GM12875 (cell line): ENCODE data around the gene OVOL3.

Source experiments
- H3K4me3 ChIP-seq: one replicate; pipeline ENCODE4 v1.5.1; 2011; ENCODE audit warnings: low read depth, low read length, control low read depth
- TF ChIP-seq, protein P1 (sequence below): IDR thresholded peaks from 2 replicates; pipeline ENCODE4 v1.5.1; 2011; ENCODE audit warnings: low read depth, mild to moderate bottlenecking, control low read depth, inconsistent platforms, low read length, moderate library complexity, borderline replicate concordance; ENCODE audit not compliant: insufficient read depth

OVOL3 gene

DNA sequence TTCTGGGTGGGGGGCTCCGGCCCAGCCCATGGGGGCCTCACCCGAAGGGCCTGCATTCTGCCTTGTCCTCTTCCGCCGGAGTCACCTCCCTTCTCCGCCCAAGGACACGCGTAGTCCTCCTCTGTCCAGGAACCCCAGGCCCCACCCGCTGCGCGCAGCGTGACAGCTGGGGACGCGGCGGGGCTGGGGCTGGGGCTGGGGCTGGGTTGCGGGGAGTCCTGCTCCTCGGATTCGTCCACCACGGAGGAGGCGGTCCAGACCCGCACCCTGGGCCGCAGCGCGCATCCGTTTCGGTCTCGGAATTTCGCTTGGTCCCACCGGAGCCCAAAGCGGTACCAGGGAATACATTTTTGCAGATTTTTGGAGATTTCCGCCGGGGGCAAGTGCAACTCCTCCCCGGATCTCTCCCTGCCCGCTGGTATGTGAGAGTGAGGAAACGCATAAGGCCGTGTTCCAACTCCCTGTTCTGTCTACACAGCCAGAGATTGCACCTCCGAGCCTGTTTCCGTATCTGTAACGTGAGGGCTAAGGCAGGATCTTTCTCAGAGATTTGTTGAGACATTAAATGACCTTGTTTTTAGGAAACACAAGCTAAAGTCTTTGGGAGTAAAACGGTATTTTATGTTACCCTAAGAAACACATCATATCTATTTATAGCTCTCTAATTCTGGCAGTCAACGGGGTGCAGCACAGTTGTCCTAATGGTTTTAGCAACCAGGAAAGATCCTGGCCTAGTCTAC is 41.6 kb downstream of the OVOL3 start, which contains the start of gene COX7A1:
Gene COX7A1, minus strand, starts transcription at position 96 of the 740 bp plus-strand sequence. Its CDS starts 40 bp downstream, at position 56.
- no peak within 1 kb of the TSS for H3K4me3 ChIP-seq

DNA sequence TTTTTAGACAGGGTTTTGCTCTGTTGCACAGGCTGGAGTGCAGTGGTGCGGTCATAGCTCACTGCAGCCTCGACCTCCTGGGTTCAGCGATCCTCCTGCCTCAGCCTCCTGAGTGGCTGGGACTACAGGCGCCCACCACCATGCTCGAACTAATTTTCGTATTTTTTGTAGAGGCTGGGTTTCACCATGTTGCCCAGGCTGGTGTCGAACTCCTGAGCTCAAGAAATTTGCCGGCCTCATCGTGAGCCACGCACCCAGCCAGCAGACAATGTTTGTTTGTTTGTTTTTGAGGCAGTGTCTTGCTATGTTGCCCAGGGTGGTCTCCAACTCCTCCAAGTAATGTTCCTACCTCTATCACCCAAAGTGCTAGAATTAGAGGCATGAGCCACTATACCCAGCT is 42.2 kb downstream of the OVOL3 start:
- H3K4me3 ChIP-seq = no peak overlapping the region
- TF ChIP-seq, protein P1, sequence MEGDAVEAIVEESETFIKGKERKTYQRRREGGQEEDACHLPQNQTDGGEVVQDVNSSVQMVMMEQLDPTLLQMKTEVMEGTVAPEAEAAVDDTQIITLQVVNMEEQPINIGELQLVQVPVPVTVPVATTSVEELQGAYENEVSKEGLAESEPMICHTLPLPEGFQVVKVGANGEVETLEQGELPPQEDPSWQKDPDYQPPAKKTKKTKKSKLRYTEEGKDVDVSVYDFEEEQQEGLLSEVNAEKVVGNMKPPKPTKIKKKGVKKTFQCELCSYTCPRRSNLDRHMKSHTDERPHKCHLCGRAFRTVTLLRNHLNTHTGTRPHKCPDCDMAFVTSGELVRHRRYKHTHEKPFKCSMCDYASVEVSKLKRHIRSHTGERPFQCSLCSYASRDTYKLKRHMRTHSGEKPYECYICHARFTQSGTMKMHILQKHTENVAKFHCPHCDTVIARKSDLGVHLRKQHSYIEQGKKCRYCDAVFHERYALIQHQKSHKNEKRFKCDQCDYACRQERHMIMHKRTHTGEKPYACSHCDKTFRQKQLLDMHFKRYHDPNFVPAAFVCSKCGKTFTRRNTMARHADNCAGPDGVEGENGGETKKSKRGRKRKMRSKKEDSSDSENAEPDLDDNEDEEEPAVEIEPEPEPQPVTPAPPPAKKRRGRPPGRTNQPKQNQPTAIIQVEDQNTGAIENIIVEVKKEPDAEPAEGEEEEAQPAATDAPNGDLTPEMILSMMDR = no peak

More for the DNA sequence above, 41.6 kb downstream of the OVOL3 start, which contains the start of gene COX7A1:
- TF ChIP-seq, protein P1 = no peak

DNA sequence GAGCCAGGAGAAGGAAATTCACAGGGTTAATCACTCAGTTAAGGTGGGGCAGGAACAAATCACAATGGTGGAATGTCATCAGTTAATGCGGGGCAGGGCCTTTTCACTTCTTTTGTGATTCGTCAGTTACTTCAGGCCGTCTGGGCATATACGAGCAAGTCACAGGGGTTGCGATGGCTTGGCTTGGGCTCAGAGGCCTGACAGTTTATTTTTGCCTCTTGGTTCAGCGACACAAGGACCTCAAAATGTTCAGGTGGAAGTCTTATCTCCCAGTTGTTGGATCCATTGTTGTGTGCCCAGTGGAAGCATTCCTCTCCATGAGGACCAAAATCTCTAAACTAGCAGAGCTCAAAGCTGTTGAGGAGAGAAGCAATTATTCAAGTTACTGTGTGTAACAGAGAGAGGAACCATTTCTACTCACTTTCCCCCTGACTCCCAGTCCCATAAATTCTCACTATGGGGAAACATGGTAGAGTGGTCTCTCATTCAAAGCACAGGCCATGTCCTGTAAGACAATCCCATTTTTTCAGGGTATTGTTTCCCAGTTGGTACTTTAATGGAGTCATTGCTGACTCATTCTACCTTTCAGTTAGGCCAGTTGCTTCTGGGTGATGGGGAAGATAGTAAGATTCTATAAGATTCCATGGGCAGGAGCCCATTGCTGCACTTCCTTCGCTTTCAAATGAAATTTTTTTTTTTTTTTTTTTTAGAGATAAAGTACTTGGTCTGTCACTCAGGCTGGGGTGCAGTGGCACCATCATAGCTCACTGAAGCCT is 50.1 kb downstream of the OVOL3 start:
- TF ChIP-seq, protein P1 = no peak
- no peak overlapping the region for H3K4me3 ChIP-seq
